ENCODE results near the gene HVCN1.
A peak's percentile ranks its signal among the peaks of the same experiment; 100 is the strongest.
"Not testable (repeated sequence)": the region's sequence is repeated elsewhere in the genome, so short reads cannot be mapped to it uniquely, and the experiment has no call there.

The HVCN1 gene

DNA sequence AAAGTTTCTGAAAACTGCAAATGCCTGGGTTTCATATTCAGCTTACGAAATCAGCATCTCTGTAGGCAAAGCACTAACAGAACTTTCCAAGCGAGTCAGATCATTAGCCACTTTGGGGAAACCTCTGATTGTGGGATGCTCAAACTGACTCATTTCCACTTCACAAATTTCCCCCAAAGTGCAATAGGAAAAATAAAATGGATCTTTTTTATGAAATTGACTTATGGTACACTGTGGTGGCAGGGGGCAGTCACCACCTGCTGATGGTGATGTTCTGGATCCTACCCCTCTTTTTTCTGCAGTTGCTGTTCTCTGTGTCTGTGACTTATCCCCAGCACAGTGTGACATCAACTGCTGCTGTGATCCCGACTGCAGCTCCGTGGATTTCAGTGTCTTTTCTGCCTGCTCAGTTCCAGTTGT is 69.4 kb downstream of the HVCN1 start:
- no peak for DNase-seq (ENCODE audit: low read depth in 1 of 2, low spot score in 1 of 2)

DNA sequence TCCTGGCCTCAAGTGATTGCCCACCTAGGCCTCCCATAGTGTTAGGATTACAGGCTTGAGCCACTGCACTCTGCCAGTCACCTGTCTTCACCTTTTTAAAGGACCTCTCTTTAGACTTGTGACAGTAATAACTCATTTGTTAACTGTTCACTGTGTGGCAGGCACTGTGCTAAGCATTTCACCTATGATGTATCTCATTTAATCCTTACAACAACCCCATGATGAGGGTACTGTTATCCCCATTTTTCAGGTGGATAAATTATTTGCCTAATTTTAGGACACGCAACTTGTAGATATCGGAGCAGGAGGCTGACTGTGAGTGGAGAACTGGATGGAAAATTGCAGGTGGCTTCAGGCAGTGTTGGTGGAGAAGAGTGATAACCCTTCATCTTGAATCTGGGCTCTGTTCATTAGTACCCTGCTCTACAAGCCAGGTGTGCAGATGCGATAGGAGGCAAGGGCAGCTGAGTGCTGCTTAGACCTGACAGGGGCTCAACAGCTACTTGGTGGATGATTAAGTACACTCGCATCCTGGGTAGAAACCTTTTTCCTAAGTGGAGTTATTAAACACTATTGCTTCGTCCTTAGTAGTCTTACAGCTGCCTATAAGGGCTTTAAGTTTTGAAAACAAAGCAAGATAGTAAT is 72.3 kb downstream of the HVCN1 start:
- DNase-seq (ENCODE audit: low read depth in 1 of 2, low spot score in 1 of 2): no peak

- DNase-seq (ENCODE audit: low read depth in 1 of 2, low spot score in 1 of 2): no peak
Observed at GRCh38 chr12:110615171-110615570, 73.7 kb downstream of the HVCN1 start.

GRCh38 chr12:110613771-110614684 is 74.9 kb downstream of the HVCN1 start, which contains the start of gene TCTN1:
TSS of gene TCTN1 (plus strand) at chr12:110614129. CDS start at chr12:110614183, 54 bp downstream.
- DNase-seq (ENCODE audit: low read depth in 1 of 2, low spot score in 1 of 2): peak; percentile 91 to 94

GRCh38 chr12:110613071-110613770 is 75.7 kb downstream of the HVCN1 start:
- no peak for DNase-seq (ENCODE audit: low read depth in 1 of 2, low spot score in 1 of 2)

- DNase-seq (ENCODE audit: low read depth in 1 of 2, low spot score in 1 of 2): no peak
Observed at GRCh38 chr12:110606253-110606611, 82.7 kb downstream of the HVCN1 start.

GRCh38 chr12:110602085-110602814 is 86.7 kb downstream of the HVCN1 start:
- not testable (repeated sequence) for DNase-seq (ENCODE audit: low read depth in 1 of 2, low spot score in 1 of 2)

GRCh38 chr12:110600254-110600653 is 88.7 kb downstream of the HVCN1 start:
- no peak for DNase-seq (ENCODE audit: low read depth in 1 of 2, low spot score in 1 of 2)

- DNase-seq (ENCODE audit: low read depth in 1 of 2, low spot score in 1 of 2): no peak
Observed at GRCh38 chr12:110599334-110599733, 89.6 kb downstream of the HVCN1 start.
